GM23338 (cell line): Measurements from ENCODE around the gene NPAS3.

Experiments used
- EZH2 ChIP-seq: fragments of 200-600 bp; sonication (generic); IDR thresholded peaks from one replicate; pipeline ENCODE4 v1.8.0; 2017; ENCODE audit warnings: antibody characterized with exemption, mild to moderate bottlenecking, low read depth; ENCODE audit not compliant: unreplicated experiment
- NANOG ChIP-seq: IDR thresholded peaks from 2 replicates; pipeline ENCODE4 v1.6.1; 2016; ENCODE audit warnings: antibody characterized with exemption, borderline replicate concordance
- TF ChIP-seq, protein P1 (sequence below): IDR thresholded peaks from one replicate; pipeline ENCODE4 v1.6.1; 2018; ENCODE audit warnings: antibody characterized with exemption; ENCODE audit not compliant: unreplicated experiment
- TF ChIP-seq, protein P2 (sequence below), 2 experiments: fragments of 200-600 bp in 1 of 2; sonication (generic) in 1 of 2; conservative IDR thresholded peaks; 2 replicates each; pipeline versions ENCODE4 v1.5.1 to v1.6.1; 2016 to 2017; ENCODE audit warnings: antibody characterized with exemption in 2 of 2, low read depth in 2 of 2, mild to moderate bottlenecking in 2 of 2, moderate library complexity in 1 of 2
- TF ChIP-seq, protein P3 (sequence below): IDR thresholded peaks from 2 replicates; pipeline ENCODE4 v1.6.1; 2016; ENCODE audit warnings: antibody characterized with exemption

DNA sequence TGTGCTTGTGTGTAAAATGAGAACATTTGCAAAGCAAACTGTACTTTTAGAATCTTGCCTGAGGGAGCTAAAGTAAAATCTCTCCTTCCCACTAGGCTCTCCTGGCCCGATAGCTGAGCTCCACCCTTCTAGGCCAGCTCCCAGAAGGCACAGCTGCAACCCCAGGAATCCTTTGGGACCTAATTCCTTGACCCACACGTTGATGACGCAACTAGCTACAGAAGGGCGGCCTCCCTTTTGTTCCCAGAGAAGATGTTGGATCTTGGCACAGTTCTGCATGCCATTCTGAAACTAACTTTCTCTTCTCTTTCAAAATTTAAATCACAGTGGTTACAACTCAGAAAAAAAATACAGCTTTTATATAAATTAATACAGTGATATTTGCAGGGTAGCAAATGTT is 744.1 kb downstream of the NPAS3 start:
- TF ChIP-seq, protein P1, sequence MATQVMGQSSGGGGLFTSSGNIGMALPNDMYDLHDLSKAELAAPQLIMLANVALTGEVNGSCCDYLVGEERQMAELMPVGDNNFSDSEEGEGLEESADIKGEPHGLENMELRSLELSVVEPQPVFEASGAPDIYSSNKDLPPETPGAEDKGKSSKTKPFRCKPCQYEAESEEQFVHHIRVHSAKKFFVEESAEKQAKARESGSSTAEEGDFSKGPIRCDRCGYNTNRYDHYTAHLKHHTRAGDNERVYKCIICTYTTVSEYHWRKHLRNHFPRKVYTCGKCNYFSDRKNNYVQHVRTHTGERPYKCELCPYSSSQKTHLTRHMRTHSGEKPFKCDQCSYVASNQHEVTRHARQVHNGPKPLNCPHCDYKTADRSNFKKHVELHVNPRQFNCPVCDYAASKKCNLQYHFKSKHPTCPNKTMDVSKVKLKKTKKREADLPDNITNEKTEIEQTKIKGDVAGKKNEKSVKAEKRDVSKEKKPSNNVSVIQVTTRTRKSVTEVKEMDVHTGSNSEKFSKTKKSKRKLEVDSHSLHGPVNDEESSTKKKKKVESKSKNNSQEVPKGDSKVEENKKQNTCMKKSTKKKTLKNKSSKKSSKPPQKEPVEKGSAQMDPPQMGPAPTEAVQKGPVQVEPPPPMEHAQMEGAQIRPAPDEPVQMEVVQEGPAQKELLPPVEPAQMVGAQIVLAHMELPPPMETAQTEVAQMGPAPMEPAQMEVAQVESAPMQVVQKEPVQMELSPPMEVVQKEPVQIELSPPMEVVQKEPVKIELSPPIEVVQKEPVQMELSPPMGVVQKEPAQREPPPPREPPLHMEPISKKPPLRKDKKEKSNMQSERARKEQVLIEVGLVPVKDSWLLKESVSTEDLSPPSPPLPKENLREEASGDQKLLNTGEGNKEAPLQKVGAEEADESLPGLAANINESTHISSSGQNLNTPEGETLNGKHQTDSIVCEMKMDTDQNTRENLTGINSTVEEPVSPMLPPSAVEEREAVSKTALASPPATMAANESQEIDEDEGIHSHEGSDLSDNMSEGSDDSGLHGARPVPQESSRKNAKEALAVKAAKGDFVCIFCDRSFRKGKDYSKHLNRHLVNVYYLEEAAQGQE, result no peak
- TF ChIP-seq EZH2, result no peak
- TF ChIP-seq, protein P2, sequence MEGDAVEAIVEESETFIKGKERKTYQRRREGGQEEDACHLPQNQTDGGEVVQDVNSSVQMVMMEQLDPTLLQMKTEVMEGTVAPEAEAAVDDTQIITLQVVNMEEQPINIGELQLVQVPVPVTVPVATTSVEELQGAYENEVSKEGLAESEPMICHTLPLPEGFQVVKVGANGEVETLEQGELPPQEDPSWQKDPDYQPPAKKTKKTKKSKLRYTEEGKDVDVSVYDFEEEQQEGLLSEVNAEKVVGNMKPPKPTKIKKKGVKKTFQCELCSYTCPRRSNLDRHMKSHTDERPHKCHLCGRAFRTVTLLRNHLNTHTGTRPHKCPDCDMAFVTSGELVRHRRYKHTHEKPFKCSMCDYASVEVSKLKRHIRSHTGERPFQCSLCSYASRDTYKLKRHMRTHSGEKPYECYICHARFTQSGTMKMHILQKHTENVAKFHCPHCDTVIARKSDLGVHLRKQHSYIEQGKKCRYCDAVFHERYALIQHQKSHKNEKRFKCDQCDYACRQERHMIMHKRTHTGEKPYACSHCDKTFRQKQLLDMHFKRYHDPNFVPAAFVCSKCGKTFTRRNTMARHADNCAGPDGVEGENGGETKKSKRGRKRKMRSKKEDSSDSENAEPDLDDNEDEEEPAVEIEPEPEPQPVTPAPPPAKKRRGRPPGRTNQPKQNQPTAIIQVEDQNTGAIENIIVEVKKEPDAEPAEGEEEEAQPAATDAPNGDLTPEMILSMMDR (conservative IDR thresholded peaks at IDR 0.05; ENCODE audit: low read depth in 2 of 2), result no peak
- no peak for TF ChIP-seq NANOG
- TF ChIP-seq, protein P3, sequence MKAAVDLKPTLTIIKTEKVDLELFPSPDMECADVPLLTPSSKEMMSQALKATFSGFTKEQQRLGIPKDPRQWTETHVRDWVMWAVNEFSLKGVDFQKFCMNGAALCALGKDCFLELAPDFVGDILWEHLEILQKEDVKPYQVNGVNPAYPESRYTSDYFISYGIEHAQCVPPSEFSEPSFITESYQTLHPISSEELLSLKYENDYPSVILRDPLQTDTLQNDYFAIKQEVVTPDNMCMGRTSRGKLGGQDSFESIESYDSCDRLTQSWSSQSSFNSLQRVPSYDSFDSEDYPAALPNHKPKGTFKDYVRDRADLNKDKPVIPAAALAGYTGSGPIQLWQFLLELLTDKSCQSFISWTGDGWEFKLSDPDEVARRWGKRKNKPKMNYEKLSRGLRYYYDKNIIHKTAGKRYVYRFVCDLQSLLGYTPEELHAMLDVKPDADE, result no peak
